Sciatic nerve (tissue), 2 donors: ENCODE data around the gene RPL36. TPM values are rescaled to one million over a fixed set of nuclear protein-coding genes. Genes with fewer than 3 reads are reported as not detected.
"Not testable (repeated sequence)": the region's sequence is repeated elsewhere in the genome, so short reads cannot be mapped to it uniquely, and the experiment has no call there.

ENCODE experiments used
- ATAC-seq: fragments of 200-7000 bp; cut with Tn5 transposase; one replicate; pipeline ENCODE4 v1.9.1; 2020; ENCODE audit warnings: mild to moderate bottlenecking, moderate library complexity
- DNase-seq: peaks from one replicate; pipeline ENCODE4 v3.0.0-alpha.2; 2020; ENCODE audit warnings: low spot score
- intact Hi-C: fragments of 100-400 bp; cut with DNase I; formaldehyde crosslinking; loops from one replicate; pipeline ENCODE4 v1.14.2; 2022
- total RNA-seq: library from RNA; stranded (reverse); fragmentation: NEBNext Ultra II Directional; extraction: Animal tissue kit (Norgen Biotek cat#: 25700); gene quantifications from one replicate; pipeline ENCODE4 v1.2.1, GENCODE V29; 2021
- donor health status: DM: no; HTN: no; CAD: no.
- donor health status: DM: no; HTN: no; CAD: no.

The RPL36 gene
- total RNA-seq, 1 donor from 2014 or later, result 601 TPM

DNA sequence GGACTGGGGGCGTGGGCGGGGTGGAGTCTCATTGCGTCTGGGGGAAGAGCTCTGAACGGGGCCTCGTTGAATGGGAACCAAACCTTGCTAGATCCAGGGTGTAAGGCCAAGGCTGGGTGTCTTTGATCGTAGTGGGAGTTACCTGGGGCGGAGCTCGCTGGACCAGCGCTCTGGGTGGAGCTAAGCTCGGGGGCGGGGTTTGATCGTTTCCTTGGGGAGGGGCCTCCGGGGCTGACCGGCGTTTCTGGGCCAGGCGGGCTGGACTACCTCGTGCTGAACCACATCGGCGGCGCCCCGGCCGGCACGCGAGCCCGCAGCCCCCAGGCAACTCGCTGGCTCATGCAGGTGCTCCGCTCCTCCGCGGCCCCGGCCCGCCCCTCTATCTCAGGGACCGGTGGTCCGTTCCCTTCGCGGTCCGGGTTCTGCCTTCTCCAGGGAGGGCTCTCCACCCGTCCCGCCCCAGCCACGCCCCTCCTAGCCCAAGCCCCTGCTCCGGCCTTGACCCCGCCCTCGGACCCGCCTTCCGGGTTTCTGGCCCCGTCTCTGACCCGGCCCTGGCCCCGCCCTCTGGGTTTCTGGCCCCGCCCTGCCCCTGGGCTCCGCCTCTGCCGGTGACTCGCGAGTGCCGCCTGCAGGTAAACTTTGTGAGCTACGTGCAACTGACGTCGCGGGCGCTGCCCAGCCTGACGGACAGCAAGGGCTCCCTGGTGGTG is 3.3 kb upstream of the RPL36 start:
- DNase-seq, result peak; percentile 100
- intact Hi-C loops, result no loop called here
- ATAC-seq, result peak; percentile 86

DNA sequence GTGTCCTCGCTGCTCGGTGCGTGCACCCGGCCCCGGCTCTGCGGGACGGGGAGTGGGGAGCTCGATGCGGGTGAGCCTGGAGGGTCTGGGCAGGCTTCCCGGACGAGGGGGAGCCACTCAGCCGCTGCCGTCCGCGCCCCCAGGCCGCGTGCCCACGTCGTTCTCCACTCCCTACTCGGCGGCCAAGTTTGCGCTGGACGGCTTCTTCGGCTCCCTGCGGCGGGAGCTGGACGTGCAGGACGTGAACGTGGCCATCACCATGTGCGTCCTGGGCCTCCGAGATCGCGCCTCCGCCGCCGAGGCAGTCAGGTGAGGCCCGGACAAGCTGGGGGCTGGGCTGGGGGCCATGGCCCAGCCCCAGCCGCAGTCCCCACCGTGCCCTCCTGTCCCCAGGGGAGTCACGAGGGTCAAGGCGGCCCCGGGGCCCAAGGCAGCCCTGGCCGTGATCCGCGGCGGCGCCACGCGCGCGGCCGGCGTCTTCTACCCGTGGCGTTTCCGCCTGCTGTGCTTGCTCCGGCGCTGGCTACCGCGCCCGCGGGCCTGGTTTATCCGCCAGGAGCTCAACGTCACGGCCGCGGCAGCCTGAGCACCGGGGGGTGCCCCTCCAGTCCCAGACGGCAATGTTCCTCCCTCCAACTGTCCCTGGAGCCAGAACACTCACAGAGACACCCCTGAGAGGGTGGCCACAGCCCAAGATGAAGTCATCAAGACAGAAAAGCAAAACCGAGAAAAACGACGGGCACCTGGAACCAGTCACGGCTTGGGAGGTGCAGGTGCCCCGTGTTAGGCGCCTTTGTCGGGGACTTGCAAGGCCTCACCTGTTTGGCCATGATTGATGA is 2.5 kb upstream of the RPL36 start:
- ATAC-seq (no peak), DNase-seq (no peak)
- intact Hi-C loops, result no loop called here

DNA sequence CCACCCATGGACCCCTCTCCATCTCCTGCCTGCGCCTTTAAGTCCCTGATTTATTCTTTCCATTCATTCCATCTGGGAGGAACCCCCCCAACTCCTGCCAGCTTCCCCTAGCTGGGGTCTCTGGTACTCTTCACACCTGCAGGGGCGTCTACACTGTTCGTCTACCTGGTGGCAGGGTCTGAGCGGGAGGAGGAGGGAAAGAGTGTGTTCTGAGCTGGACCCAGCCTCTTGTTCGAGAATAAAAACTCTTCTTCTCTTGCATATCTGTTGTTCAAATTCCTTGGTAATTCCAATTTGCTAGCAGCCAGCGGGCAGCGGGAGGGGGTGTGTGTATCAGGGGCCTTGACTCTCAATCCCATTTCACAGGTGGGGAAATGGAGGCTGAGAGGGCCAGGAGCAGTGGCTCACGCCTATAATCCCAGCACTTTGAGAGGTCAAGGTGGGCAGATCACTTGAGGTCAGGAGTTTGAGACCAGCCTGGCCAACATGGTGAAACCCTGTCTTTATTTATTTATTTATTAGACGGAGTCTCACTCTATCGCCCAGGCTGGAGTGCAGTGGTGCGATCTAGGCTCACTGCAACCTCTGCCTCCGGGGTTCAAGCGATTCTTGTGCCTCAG is 1.7 kb upstream of the RPL36 start:
- DNase-seq, ATAC-seq, intact Hi-C loops: not testable (repeated sequence)

DNA sequence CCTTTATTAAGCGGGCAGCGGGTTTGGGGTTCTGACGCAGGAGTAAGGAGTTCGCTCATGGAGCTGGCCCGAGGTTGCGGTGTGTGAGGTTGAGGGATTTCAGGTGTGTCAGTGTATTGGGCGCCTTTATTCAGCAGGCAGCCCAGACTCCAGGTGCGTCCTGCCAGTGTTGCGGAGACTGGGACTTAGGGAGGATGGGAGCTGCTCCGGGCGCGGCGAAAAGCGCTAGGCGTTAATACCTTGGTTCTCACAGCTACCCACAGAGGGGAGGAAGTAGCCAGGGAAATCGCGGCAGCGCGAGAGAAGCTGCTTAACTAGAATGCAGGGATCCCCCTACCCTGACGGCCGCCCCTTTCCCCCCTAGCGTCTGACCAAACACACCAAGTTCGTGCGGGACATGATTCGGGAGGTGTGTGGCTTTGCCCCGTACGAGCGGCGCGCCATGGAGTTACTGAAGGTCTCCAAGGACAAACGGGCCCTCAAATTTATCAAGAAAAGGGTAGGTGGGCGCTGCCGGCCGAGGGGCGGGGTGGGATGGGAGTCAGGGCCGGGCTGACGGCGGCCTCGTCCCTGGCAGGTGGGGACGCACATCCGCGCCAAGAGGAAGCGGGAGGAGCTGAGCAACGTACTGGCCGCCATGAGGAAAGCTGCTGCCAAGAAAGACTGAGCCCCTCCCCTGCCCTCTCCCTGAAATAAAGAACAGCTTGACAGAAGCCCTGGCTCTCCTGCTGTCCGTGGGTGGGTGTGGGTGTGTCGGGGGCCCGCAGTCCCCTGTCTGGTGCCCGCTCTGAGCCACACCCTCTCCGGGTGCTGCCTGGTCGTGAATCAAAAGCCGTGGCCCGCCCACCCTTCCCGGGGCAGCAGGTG is 1.1 kb downstream of the RPL36 start:
- intact Hi-C loops, result no loop called here
- ATAC-seq, result no peak
- no peak for DNase-seq

DNA sequence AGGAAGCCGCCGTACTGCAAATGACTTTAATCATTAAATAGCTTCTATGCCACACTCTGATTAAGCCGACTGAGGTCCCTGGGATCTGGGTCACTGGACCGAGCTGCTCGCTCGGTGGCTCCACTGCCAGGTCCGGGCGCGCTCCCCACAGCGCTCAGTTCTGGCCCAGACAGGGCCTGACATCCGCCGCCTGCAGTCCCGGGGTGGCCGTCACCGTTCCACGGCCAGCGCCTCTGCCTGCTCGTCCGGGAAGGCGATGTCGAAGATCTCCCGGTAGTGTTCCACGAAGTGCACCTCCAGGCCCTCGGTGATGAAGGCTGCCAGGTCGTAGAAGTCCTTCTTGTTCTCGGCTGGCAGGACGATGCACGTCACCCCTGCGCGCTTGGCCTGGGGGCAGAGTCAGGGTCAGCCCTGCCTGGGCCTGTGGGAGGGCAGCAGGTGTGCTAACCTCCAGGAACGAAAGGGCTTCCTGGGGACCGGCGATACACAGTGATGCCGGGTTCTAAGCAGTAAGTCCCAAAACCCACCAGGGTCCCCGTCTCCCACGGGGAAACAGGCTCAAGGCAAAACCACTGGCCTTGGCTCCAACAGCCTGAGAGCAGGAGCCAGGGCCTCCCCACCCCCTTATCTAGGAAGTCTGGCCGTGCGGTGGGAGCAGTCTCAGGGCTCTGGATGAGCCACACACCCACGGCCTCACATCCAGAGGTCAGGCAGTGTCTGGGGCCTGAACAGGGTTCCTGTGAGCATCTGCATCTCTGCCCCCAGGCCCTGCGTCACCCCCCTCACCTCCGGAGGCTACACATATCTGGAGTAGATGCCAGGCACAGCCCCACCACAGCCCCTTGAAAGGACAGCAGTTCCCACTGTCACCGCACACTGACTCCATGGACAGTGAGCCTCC is 2.0 kb downstream of the RPL36 start:
- ATAC-seq (no peak), DNase-seq (no peak)
- intact Hi-C loops, result no loop called here

DNA sequence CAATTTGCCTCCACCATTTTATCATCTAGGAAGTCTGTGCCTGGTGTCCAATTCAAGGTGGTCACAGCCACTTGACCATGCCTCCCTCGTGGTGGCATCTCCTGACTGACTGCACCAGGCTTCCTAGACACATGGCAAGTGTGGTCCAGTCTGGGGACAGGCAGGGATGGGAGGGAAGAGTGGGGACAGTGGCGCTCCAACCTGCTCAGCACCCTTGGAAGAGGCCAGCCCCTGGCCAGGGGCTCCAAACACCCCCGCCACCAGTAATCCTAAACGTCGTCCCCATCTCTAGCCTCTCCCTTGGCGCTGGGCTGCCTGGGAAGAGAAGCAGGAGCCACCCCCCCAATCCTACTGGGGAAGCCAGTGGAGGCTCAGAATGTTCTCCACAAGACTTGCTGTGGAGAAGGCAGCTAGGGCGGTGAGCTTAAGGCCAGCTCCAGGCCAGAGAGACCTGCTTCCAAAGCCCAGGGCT is 2.7 kb downstream of the RPL36 start:
- DNase-seq, result no peak
- intact Hi-C loops, result no loop called here
- ATAC-seq, result no peak

DNA sequence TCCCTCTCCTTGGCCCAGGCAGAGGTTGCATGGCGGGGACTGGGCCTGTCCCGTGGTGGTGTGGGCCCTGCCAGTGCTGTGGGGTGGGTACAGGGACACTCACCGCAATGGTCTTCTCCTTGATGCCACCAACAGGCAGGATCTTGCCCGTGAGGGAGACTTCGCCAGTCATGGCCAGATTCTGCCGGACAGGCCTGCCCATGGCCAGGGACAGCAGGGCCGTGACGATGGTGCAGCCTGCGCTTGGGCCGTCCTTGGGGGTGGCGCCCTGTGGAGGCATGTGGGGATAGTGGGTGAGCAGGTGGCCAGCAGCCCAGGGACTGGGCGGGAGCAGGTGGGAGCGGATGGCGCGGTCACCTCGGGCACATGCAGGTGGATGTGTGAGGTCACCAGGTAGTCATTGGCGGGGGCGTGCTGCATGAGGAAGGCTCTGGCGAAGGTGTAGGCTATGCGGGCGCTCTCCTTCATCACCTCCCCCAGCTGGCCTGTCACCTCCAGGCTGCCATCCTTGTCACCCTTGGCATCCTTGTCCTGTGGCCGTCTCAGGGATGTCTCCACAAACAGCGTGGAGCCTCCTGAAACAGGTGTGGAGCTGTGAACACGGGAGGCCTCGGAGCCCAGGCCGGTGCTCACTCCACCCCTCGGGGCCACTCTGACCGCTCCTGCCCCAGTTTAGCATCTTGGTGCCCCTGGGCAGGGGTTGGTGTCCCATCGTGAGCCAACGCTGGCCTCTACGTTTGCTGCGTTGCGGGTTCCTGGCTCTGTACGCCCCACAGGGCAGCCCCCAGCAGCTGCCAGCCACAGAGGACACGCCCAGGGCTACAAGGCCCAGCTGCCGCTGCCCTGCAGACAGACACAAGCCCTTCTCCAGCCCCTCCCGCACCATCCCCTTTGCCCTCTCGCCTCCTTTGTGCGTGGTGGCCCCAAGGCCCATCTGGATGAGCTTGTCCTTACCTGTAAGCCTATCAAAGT is 3.4 kb downstream of the RPL36 start:
- ATAC-seq (no peak), DNase-seq (no peak)
- intact Hi-C loops, result no loop called here

DNA sequence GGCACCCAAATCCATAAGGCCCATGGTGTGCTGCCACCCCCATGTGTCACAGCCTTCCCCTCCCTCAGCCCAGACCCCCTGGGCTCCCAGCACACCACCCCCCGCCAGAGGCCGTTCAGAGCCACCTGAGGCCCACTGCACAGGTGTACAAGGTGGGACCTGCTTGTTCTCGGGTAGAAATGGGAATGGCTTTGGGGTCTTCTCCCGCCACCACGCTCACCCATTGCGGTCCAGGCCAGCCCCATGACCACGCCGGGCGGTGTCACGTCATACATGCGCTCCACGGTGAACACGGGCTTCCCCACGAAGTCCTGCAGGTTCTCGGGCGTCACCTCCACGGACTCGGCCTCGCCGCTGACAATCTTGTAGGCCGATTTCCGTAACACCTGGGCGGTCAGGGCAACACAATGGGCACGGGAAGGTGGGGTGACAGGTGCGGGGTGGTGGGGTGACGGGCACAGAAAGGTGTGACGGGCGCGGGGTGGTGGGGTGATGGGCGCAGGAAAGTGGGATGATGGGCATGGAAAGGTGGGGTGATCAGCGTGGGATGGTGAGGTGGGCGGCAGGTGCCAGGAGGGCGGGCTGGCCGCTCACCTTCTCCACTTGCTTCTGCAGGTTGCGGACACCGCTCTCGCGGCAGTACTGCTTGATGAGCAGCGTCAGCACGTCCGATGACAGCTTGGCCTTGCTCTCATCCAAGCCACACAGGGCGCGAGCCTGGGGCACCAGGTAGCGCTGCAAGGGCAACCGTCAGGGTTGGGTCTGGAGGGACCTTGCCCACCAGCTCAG is 4.3 kb downstream of the RPL36 start:
- intact Hi-C loops, result no loop called here
- no peak for DNase-seq
- ATAC-seq, result no peak

DNA sequence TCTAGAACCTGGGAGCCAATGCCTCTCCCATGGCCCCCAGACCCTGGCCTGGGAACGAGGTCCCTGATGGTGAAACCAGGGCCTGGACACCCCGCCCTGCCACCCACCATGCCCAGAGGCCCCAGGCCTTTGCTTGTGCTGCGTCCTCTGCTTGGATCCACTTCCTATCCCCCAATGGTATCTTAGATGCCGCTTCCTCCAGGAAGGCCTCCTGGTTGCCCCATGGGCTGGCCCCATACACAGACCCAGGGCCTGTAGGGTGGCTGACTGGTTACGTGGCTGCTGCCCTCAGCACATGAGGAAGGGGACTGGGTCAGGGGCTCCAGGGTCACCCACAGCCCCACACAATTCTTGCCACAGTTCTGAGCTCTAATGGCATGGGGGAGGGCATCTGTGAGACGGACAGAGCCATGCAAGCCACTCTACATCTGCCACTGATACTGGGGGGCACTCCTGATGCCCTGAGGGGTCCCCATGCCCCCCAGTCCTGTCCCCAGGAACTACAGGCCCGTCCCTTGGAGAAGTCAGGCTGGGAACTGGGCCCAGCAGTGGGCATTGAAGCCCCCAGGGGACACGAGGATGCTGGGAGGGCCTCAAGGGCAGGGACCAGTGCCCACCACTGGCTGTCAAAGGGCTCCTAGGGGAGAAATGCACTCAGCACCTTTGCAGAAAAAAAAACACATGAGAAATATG is 5.0 kb downstream of the RPL36 start:
- ATAC-seq, result no peak
- no peak for DNase-seq
- intact Hi-C loops, result no loop called here

DNA sequence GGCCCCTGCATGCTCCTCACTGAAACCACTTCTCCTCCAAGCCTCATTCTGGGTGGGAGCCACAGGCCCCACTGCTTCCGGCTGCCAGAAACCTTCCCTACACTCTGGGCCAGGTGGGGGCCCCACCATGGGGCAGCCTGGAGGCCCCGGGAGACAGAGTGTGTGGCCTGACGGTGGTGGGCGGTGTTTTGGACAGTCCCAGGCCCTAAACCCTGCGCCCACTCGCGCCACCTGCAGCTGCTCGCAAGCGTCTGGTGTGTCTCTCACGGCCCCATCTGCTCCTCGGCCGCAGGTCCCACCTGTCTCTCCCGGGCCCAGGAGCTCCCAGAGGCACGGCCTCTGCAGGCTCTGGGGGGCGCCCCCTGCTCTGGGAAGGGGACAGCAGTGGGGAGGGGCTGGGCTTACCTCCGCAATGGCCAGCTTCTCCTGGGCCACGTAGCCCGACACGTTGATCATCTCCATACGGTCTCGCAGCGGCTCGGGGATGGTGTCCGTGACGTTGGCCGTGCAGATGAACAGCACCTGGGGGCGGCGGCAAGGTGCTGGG is 5.6 kb downstream of the RPL36 start:
- intact Hi-C loops, result no loop called here
- no peak for DNase-seq
- no peak for ATAC-seq

DNA sequence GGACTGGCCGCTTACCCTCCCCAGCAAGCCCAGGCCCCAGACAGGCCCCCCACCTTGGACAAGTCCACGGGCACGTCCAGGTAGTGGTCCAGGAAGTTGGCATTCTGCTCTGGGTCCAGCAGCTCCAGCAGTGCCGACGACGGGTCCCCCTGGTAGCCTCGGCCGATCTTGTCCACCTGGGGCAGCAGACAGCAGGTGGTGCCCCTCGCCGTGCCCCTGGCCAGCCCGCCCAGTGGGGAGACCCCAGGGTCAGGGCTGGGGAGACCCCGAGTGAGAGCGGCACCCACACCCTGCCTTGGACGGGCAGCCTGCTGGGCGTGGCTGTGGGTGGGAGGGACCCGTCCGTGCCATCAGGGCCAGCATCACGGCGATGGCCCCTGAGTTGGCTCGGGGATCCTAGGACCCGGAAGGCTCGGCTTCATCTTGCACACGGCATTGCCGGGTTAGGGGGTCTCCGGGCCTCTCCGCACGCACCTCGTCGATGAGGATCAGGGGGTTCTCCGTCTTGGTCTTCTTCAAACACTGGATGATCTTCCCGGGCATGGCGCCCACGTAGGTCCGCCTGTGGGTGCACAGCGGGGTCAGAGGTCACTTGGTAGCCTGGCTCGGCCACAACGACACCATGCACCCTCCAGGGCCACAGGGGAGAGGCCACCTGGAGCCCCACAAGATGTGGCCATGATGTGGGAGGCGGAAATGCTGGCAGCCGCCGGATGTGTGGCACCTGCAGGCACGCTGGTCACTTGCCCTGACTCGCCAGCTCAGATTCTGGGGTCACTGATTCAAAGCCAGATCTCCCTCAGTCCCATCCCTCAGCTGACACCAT is 6.3 kb downstream of the RPL36 start:
- ATAC-seq (no peak), DNase-seq (no peak)
- intact Hi-C loops, result no loop called here

DNA sequence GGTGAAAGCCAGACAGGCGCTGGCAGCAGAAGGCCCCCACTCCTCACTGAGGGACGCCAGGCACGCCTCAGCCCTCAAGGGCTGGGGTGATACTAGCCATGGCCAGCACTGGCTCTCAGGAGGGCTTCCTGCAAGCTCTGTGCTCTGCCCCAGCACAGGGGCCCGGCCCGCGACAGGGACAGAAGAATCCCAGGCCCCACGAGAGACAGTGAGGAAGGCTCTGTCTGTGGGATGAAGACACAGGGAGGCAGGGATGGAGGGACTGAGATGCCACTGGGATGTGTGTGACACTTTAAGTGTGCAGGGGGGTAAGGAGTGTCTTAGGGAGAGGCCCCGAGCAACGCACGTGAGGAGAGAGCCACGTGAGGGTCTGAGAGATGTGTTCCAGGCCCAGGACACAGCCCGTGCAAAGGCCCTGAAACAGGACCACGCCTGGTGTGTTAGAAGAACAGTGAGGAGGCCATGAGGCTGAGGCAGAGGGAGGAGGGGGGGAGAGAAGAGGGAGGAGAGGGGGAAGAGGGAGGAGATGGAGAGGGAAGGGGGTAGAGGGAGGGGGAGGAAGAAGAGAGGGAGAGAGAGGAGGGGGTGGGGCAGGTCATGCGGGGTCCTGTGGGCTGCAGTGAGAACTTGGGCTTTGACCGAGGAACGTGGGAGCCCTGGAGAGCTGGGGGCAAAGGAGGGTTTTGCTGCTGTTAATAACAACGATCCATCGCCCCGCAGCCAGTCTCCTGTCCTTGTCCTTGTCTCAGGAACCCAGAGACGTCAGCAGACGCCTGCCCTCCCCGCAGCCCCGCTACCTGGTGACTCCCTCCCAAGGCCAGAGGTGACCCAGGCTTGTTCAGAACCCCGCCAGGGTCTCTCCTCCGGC is 7.2 kb downstream of the RPL36 start:
- intact Hi-C loops, result no loop called here

DNA sequence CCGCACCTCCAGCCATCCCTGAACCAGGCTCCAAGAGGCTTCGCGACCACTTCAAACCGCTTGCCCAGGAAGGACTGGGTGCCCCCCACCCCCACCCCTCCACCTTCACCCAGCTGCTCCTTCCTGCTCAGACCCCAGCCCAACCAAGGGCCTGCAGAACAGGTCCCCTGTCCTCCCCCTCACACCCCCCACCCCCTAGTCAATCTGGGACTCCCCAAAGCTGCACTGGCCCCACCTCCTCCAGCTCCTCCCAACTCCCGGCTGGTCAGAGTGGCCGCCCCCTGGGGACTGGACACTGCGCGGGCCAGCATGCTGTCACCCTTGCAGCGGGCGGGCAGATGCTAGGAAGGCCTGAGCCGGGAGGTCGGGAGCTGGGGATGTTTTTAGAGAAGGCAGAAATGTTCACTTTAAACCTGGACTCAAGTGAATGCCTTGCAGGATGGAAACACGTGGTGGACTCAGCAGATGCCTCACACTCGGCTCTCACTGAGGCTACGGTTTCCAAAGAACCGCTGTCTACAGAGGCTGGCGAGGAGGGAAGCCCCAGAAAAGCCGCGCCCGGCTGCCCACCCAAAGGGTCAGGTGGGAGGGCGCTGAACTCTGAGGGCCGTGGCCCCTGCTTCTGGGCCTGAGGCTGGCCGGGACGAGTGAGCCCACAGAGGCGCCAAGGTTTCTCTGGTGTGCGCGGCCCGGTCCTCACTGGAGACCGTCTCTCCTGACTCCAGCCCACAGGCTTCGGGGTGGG is 8.0 kb downstream of the RPL36 start:
- ATAC-seq (no peak), DNase-seq (no peak)
- intact Hi-C loops, result no loop called here

More for the DNA sequence above, 7.2 kb downstream of the RPL36 start:
- ATAC-seq (no peak), DNase-seq (no peak)
